ENCODE results near the gene NELFB.
A peak's percentile ranks its signal among the peaks of the same experiment; 100 is the strongest.

Gene NELFB

GRCh38 chr9:137254624-137255447 is at the start of gene NELFB:
Gene NELFB, plus strand, starts transcription at chr9:137255327.
- DNase-seq (ENCODE audit: insufficient read length, low spot score) (peak; percentile 93), FAIRE-seq (peak; percentile 79)

- DNase-seq (ENCODE audit: insufficient read length, low spot score) (no peak), FAIRE-seq (no peak)
These were observed 48.5 kb upstream of the NELFB start for GRCh38 chr9:137206602-137207001.

DNA sequence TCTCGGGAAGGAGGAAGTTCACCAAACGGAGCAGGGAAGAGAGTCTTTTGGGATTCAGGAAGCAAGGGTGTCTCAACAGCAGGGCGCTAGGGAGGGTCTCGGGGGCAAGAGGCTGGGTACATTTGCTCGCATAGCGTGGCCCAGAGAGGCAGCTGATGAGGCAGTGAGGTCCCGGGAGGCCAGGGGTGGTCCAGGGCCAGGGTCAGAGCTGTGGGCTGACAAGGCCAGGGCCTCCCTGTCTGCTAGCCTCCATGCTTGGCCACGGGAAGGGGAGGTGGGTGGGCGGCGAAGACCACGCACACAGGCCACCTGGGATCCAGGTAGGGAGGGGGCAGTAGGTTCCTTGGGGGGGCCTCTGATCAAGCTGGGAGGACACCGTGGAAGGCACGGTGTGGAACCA is 43.6 kb upstream of the NELFB start:
- DNase-seq (ENCODE audit: insufficient read length, low spot score) (no peak), FAIRE-seq (no peak)

DNA sequence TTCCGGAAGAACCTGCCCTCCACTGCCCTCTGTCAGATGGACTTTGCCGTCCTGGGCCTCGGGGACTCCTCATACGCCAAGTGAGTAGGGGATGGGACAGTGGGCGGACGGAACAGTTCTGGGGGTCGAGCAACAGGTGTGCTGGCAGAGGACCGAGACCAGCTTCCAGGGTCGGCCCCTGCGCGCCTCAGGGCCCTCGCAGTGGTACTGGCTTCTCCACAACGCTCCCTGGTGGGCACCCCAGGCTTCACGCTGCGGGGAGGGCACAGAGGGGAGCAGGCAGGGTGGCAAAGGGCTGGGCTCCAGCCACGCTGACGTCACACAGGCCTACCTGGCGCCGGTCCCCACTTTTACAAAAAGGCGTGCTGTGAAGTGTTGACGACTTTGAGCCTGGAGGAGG is 42.6 kb upstream of the NELFB start:
- FAIRE-seq, result no peak
- no peak for DNase-seq (ENCODE audit: insufficient read length, low spot score)

DNA sequence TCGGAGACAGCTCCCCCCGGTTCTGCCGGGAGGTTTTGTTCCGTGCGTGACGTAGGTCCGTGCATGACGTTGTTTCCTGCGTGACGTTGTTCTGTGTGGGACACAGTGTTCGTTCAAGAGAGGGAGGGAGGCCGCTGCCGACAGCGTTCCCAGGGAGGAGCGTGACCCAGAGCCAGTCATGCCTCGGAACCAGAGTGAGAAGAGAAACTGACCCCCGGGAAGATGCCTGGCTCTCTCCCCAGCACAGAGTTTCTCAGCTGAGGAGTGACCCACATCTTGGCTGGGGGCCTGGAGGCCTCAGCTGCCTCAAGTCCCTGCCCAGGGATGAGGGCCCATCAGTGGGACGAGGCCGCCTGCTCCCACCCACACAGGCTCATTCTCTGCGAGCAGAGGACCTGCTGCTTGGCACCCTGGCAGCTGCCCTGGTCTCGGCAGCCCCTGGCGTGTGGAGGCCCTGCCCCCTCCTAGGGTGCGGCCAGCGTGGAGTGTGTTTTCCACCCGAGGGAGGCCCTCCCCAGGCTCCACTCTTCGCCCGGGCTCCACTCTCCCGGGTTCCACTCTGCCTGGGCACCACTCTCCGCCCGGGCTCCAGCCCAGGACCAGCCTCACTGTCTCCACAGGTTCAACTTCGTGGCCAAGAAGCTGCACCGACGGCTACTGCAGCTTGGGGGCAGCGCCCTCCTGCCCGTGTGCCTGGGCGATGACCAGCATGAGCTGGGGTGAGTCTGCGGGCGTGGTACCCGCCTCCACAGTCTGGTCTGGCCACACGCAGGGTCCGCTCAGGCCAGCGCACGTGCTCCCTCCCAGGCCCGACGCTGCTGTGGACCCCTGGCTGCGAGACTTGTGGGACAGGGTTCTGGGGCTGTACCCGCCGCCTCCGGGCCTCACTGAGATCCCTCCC is 41.7 kb upstream of the NELFB start:
- no peak for FAIRE-seq
- DNase-seq (ENCODE audit: insufficient read length, low spot score), result no peak

DNA sequence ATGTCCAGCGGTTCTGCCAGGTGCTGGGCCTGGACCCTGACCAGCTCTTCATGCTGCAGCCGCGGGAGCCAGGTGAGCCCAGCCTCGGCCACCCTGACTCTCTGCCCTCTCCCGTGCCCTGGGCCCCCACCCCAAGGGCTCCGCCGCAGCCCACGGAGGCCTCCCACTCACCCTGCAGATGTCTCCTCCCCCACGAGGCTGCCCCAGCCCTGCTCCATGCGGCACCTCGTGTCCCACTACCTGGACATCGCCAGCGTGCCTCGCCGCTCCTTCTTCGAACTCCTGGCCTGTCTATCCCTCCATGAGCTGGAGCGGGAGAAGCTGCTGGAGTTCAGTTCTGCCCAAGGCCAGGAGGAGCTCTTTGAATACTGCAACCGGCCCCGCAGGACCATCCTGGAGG is 40.5 kb upstream of the NELFB start:
- FAIRE-seq, result no peak
- no peak for DNase-seq (ENCODE audit: insufficient read length, low spot score)

DNA sequence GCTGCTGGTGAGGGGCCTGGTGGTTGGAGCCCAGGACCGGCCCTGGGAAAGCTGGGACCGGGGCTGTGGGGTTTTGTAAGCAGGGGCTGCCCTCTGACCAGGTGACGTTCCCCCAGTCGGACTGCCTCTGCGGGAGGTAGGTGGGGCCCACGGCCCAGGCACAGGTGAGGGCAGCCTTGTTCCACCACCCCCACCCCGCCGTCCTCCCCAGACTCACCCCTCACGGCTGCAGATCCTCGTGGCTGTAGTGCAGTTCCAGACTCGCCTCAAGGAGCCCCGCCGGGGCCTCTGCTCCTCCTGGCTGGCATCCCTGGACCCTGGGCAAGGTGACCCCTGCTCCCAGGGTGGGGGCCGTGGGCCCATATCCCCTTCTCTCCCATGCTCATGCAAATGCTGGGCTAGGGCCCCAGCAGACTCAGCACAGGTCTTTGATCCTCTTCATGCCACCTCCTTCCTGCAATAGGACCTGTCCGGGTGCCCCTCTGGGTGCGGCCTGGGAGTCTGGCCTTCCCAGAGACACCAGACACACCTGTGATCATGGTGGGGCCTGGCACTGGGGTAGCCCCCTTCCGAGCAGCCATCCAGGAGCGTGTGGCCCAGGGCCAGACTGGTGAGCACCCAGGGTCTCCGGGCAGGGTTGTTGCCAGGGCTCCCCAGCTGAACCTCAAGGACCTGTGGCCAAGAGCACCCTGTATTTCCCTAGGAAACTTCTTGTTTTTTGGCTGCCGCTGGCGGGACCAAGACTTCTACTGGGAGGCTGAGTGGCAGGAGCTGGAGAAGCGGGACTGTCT is 39.7 kb upstream of the NELFB start:
- FAIRE-seq (no peak), DNase-seq (ENCODE audit: insufficient read length, low spot score) (no peak)

DNA sequence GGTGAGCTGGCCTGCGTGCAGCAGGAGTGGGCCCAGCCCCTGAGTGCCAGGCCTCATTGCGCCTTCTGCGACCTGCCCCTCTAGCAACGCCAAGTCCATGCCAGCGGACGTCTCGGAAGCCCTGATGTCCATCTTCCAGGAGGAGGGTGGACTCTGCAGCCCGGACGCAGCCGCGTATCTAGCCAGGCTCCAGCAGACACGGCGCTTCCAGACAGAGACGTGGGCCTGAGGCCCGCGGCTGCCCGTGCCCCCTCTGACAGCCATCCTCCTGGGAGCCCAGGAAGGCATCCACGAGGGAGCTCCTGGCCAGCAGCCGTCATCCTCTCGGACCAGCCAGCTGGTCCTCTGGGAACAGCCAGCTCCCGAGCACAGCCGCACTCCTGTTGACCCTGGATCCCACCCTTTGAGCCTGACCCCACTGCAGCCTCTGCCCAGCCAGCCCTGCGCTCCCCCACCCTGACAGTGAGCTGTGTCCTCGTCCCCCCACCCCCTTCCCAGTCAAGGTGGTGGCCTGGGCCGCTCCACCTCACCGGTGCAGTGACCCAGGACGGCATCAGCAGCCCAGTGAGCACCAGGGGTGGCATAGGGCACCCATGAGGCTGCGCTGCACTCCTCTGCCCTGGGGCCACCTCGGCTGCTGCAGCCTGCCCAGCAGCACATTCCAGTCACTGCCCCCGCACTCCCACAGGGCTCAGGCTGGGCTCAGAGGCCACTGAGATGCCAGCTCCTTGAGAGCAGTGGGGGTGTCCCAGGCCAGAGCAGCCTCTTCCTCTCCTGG is 38.8 kb upstream of the NELFB start:
- FAIRE-seq (no peak), DNase-seq (ENCODE audit: insufficient read length, low spot score) (no peak)

GRCh38 chr9:137217276-137218211 is 37.6 kb upstream of the NELFB start:
- DNase-seq (ENCODE audit: insufficient read length, low spot score) (no peak), FAIRE-seq (no peak)

DNA sequence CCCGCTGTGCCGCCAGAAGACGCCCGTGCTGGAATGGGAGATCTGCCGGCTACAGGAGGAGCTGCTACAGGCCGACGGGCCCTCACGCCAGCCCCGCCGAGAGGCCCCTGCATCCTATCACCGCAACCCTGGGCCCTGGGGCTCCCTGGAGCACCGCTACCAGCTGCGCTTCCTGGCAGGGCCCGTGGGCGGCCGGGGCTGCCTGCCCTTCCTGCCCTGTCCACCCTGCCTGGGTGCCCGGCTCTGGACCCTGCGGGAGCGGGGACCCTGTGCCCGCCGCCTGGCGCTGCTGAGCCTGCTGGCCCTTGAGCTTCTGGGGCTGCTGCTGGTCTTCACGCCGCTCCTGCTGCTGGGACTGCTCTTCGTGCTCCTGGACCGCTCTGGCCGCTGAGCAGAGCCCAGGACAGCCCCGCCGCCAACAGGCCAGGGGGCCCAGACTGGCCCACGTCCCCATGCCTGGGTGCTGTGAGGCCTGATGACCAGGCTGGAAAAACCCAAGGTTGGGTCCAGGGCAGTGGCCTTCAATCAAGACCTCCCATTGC is 36.8 kb upstream of the NELFB start:
- FAIRE-seq (no peak), DNase-seq (ENCODE audit: insufficient read length, low spot score) (no peak)

DNA sequence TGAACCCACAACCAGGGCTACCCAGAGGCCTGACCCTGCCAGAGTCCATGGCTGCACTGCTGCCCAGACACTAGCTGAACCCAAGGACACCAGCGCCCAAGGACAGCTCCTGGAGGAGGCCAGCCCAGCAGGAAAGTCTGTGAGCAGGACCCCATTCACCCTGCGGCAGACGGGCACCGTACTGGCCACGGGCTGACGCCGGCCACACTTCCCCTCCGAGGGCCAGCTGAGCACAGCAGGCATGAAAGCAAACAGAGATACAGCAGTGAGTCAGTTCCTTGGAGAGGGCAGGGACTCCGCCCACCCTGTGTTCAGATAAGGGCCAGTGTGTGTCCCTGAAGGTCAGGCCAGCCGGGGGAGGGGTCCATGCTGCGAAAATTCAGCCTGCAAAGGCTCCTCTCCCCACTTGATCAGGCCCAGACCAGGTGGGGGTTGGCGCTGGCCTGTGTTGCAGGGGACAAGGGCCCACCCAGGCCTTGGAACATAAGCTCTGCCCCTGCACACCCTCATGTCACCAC is 36.3 kb upstream of the NELFB start:
- DNase-seq (ENCODE audit: insufficient read length, low spot score), result no peak
- FAIRE-seq, result no peak

DNA sequence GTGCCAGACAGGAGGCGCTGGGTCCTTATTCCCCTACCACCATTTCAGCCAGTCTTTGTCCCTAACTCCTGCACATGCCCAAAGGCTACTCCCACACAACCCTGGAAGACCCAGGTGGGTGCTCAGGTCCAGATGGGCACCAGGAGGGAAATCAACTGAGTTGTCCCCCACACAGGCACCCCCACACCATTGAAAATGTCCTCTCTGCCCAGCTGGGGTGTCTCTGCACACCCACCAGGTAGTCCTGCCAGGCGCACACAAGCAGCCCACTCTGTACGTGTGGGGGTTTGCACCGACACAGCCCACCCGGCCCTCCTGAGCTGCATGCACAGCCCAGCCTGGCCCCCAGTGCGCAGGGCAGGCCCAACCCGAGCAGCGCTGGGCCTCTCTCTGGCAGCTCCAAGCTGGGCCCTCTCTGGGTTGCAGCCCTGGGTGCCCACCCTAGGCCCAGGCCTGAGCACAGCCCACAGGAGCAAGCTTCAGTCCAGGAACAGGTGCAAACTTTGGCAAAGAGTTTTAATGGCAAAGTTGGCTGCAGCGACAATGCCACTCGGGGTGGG is 35.3 kb upstream of the NELFB start:
- DNase-seq (ENCODE audit: insufficient read length, low spot score) (no peak), FAIRE-seq (no peak)

GRCh38 chr9:137220317-137221094 is 34.6 kb upstream of the NELFB start:
- FAIRE-seq, result no peak

GRCh38 chr9:137221095-137221505 is 34.0 kb upstream of the NELFB start:
- FAIRE-seq, result no peak
- DNase-seq (ENCODE audit: insufficient read length, low spot score), result no peak

More at GRCh38 chr9:137220317-137221094, 34.6 kb upstream of the NELFB start:
- no peak for DNase-seq (ENCODE audit: insufficient read length, low spot score)

GRCh38 chr9:137221506-137222111 is 33.5 kb upstream of the NELFB start:
- DNase-seq (ENCODE audit: insufficient read length, low spot score) (no peak), FAIRE-seq (no peak)

GRCh38 chr9:137222190-137223077 is 32.7 kb upstream of the NELFB start, which contains the start of gene RNF208:
Gene RNF208, minus strand, starts transcription at chr9:137222240. Its CDS starts 1,028 bp downstream, at chr9:137221212.
- no peak for FAIRE-seq

More at GRCh38 chr9:137222190-137223077, 32.7 kb upstream of the NELFB start, which contains the start of gene RNF208:
- DNase-seq (ENCODE audit: insufficient read length, low spot score), result no peak
